Measurements from ENCODE around the gene HELT.

DNA sequence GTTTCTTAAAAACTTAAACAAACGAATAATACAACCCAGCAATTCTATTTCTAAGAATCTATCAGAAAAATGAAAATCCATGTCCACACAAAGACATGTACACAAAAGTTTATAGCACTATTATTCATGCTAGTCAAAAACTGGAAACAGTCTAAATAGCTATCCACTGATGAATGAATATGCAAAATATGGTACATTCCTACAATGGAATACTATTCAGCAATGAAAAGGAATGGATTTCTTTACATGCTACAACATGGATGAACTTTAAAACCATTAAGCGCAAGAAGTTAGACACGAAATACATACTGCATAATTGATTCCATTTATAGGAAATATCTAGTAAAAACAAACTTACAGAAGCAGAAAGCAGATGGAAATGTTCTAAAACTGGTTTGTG, 43.3 kb downstream of the HELT start:
- TF ChIP-seq, protein P1, sequence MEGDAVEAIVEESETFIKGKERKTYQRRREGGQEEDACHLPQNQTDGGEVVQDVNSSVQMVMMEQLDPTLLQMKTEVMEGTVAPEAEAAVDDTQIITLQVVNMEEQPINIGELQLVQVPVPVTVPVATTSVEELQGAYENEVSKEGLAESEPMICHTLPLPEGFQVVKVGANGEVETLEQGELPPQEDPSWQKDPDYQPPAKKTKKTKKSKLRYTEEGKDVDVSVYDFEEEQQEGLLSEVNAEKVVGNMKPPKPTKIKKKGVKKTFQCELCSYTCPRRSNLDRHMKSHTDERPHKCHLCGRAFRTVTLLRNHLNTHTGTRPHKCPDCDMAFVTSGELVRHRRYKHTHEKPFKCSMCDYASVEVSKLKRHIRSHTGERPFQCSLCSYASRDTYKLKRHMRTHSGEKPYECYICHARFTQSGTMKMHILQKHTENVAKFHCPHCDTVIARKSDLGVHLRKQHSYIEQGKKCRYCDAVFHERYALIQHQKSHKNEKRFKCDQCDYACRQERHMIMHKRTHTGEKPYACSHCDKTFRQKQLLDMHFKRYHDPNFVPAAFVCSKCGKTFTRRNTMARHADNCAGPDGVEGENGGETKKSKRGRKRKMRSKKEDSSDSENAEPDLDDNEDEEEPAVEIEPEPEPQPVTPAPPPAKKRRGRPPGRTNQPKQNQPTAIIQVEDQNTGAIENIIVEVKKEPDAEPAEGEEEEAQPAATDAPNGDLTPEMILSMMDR (IDR thresholded peaks at IDR 0.05), result no peak
- no peak for TF ChIP-seq POLR2A (IDR thresholded peaks at IDR 0.05)
